Transverse colon (tissue), 4 donors: ENCODE measurements around the gene PDE8B. TPM values are rescaled to one million over a fixed set of nuclear protein-coding genes. Genes with fewer than 3 reads are reported as not detected.

ENCODE experiments used
- DNase-seq: peaks from one replicate; pipeline ENCODE4 v3.0.0-alpha.2; 2019
- H3K27ac ChIP-seq, 4 donors: fragments of 200-600 bp; sonication (generic); 2 replicates each; pipeline ENCODE4 v1.5.1; 2016 to 2018; ENCODE audit warnings: inconsistent platforms in 4 of 4
- H3K27me3 ChIP-seq: fragments of 200-600 bp; sonication (generic); 2 replicates; pipeline ENCODE4 v1.5.1; 2017; ENCODE audit warnings: inconsistent platforms
- H3K36me3 ChIP-seq, 4 donors: fragments of 200-600 bp; sonication (generic); 2 replicates each; pipeline ENCODE4 v1.5.1; 2017 to 2019; ENCODE audit warnings: inconsistent platforms in 4 of 4
- H3K4me1 ChIP-seq, 4 donors: fragments of 200-600 bp; sonication (generic); 2 replicates each; pipeline ENCODE4 v1.5.1; 2017 to 2020; ENCODE audit warnings: inconsistent platforms in 4 of 4
- H3K4me3 ChIP-seq, 4 donors: fragments of 200-600 bp; sonication (generic); 1 replicate in 1 of 4; 2 replicates in 3 of 4; pipeline versions ENCODE4 v1.5.1 to v1.6.1; 2017 to 2019; ENCODE audit warnings: inconsistent platforms in 4 of 4
- H3K9me3 ChIP-seq, 2 donors: fragments of 200-600 bp; sonication (generic); 2 replicates each; pipeline ENCODE4 v1.5.1; 2017 to 2019; ENCODE audit warnings: inconsistent platforms in 2 of 2
- EP300 ChIP-seq: sonication (generic); formaldehyde crosslinking; IDR thresholded peaks from one replicate; pipeline ENCODE4 v1.6.1; 2017; ENCODE audit warnings: antibody characterized with exemption, low read depth
- POLR2A ChIP-seq: fragments of 450-650 bp; IDR thresholded peaks from one replicate; pipeline ENCODE4 v1.6.1; 2016; ENCODE audit warnings: antibody characterized with exemption, mild to moderate bottlenecking, moderate library complexity
- POLR2AphosphoS5 ChIP-seq, 3 donors: sonication (generic); formaldehyde crosslinking; IDR thresholded peaks; one replicate each; pipeline ENCODE4 v1.6.1; 2016; ENCODE audit warnings: antibody characterized with exemption in 3 of 3
- WGBS, 2 donors: methylation state at CpG; one replicate each; pipeline ENCODE4 v1.1.5; 2018; ENCODE audit warnings: low coverage in 1 of 2; 5-methylcytosine and 5-hydroxymethylcytosine counted together
- in situ Hi-C, 4 donors: fragments of 200-750 bp; cut with MboI; loops; one replicate each; pipeline versions ENCODE4 v1.15.0 to v1.15.1; 2017; ENCODE audit warnings: low sequenced_read_pairs in 3 of 4, low pct_ligation_motif_present in 1 of 4, low pct_unique_long_range_greater_than_20kb in 1 of 4
- intact Hi-C: fragments of 100-400 bp; cut with DNase I; formaldehyde crosslinking; loops from one replicate; pipeline ENCODE4 v1.15.1; 2023; ENCODE audit warnings: low total_unique reads
- total RNA-seq, 4 donors: library from RNA; depleted of rRNA; stranded (reverse); fragments of >200 nt; gene quantifications; one replicate each; pipeline ENCODE4 v1.1.0, GENCODE V29; 2016
- TF ChIP-seq, protein P1 (sequence below), 5 experiments: fragments of 200-600 bp in 3 of 5; fragments of 450-650 bp in 2 of 5; sonication (generic) in 3 of 5; IDR thresholded peaks; 1 replicate in 2 of 5; 2 replicates in 3 of 5; pipeline ENCODE4 v1.5.1; 2016 to 2017; ENCODE audit warnings: antibody characterized with exemption in 5 of 5, inconsistent platforms in 3 of 5, mild to moderate bottlenecking in 2 of 5, moderate library complexity in 1 of 5

Gene PDE8B
- total RNA-seq, 4 donors from 2014 or later: 0.40 to 22.4 (median 1.2) TPM

DNA sequence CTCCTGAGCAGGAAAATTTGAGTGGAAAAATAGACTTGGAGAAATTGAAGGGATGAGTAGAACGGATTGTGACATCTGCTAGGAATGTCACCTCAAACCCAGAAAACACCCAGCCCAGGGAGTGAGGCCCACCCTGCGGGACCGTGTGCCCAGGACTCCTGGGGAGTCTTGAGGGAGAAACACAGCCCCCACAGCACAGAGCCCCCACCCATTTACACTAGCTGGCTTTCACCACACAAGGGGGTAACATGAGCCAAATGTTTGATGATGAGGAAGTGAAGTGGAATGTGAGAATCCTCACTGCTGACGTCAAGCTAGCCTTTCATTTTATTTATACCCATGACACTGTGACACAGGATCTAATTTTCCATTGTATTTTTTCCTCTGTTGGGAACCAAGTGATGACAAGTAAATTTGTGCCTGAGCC, 42.8 kb upstream of the PDE8B start:
- no peaks in the 10 kb centered on the region for H3K27me3 ChIP-seq
- in situ Hi-C loops (no loop called here), intact Hi-C loops (no loop called here)
- H3K27ac ChIP-seq: peak overlapping the region in 3 of 4 donors; percentile 23 to 60 (median 35)
- peaks cover 0 to 9% (median 6%) of the 10 kb centered on the region in 4 donors for H3K4me1 ChIP-seq
- H3K9me3 ChIP-seq: no peaks in the 10 kb centered on the region
- TF ChIP-seq POLR2AphosphoS5 (IDR thresholded peaks at IDR 0.05) (no peak), POLR2A (no peak), EP300 (no peak)
- TF ChIP-seq, protein P1, sequence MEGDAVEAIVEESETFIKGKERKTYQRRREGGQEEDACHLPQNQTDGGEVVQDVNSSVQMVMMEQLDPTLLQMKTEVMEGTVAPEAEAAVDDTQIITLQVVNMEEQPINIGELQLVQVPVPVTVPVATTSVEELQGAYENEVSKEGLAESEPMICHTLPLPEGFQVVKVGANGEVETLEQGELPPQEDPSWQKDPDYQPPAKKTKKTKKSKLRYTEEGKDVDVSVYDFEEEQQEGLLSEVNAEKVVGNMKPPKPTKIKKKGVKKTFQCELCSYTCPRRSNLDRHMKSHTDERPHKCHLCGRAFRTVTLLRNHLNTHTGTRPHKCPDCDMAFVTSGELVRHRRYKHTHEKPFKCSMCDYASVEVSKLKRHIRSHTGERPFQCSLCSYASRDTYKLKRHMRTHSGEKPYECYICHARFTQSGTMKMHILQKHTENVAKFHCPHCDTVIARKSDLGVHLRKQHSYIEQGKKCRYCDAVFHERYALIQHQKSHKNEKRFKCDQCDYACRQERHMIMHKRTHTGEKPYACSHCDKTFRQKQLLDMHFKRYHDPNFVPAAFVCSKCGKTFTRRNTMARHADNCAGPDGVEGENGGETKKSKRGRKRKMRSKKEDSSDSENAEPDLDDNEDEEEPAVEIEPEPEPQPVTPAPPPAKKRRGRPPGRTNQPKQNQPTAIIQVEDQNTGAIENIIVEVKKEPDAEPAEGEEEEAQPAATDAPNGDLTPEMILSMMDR (IDR thresholded peaks at IDR 0.05): no peak
- DNase-seq: no peak
- no peak overlapping the region for H3K4me3 ChIP-seq
- H3K36me3 ChIP-seq: no peaks in the 10 kb centered on the region
- WGBS, 2 donors: 57% methylated on average over 4 of the region's 4 CpGs; no CpG with 5 or more reads in 1 of the 2 donors

DNA sequence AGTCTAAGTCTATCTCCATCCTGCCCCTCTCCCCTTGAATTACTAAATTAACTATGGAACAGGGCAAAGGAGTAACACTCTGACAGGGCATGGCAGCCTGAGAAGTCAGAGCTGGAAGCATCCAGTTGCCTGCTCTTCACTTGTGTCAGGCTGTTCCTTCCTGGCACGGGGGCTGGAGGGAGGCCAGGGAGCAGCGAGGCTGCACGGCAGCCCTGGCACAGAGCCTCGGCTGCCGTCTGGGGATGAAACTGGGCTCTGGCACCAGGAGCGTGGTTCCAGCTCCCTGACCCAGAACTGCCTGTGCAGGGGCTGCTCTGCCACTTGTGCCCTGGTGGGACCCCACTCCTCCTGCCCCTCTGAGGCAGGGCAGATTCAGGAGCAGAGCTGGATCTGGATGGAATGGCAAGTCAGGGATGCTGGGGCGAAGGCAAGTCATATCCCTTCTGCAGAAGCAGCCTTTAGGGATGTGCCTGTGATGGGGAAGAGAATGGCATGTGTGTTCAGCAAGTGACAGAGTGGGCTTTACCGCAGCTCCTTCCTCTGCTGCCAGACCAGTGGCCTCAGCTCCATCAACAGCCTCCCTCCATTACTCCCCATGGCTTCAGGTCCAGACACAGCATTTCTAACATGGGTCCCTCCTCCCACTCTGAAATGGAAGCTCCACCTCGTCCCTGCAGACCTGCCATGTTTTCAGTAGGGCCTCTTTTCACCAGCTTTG, 42.2 kb upstream of the PDE8B start:
- H3K4me1 ChIP-seq: peaks cover 0 to 9% (median 6%) of the 10 kb centered on the region in 4 donors
- H3K27me3 ChIP-seq: no peaks in the 10 kb centered on the region
- 21 to 60% methylated on average over 1 to 9 of the region's 9 CpGs for WGBS, 2 donors
- H3K27ac ChIP-seq: peak overlapping the region in 3 of 4 donors; percentile 23 to 60 (median 35)
- in situ Hi-C loops: no loop called here
- DNase-seq: peak; percentile 38
- TF ChIP-seq POLR2AphosphoS5 (IDR thresholded peaks at IDR 0.05): peak in 1 of 3 donors; percentile 25
- TF ChIP-seq POLR2A: no peak
- H3K4me3 ChIP-seq: no peak overlapping the region
- intact Hi-C loops: no loop called here
- no peaks in the 10 kb centered on the region for H3K36me3 ChIP-seq
- no peaks in the 10 kb centered on the region for H3K9me3 ChIP-seq

DNA sequence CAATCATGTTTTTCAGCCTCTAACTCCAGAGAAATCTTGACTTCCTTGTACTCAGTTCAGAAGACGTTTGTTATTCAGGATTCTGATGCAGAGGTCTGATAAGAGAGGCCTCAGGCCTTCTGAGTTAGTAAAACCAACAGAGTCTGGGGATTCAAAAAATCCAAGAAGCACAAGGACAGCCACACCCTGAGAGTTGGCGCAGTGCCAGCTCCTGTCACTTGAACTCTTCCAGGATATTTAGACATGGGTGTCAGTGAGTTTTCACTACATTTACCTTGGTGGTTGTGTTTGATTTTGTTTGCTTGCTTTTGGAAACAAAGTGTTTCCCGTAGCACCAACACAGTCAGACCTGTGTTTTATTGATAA, 41.6 kb upstream of the PDE8B start:
- Histone ChIP-seq H3K9me3 (no peaks in the 10 kb centered on the region), H3K4me1 (peaks cover 0 to 9% (median 6%) of the 10 kb centered on the region in 4 donors), H3K36me3 (no peaks in the 10 kb centered on the region), H3K4me3 (no peak overlapping the region), H3K27me3 (no peaks in the 10 kb centered on the region), H3K27ac (peak overlapping the region in 1 of 4 donors; percentile 35)
- in situ Hi-C loops: no loop called here
- TF ChIP-seq EP300: no peak
- no peak for TF ChIP-seq POLR2A
- TF ChIP-seq POLR2AphosphoS5 (IDR thresholded peaks at IDR 0.05): no peak
- TF ChIP-seq, protein P1 (IDR thresholded peaks at IDR 0.05): no peak
- intact Hi-C loops: no loop called here
- WGBS, 2 donors: 33% methylated on average over 3 of the region's 3 CpGs; no CpG with 5 or more reads in 1 of the 2 donors
- DNase-seq: peak; percentile 52

DNA sequence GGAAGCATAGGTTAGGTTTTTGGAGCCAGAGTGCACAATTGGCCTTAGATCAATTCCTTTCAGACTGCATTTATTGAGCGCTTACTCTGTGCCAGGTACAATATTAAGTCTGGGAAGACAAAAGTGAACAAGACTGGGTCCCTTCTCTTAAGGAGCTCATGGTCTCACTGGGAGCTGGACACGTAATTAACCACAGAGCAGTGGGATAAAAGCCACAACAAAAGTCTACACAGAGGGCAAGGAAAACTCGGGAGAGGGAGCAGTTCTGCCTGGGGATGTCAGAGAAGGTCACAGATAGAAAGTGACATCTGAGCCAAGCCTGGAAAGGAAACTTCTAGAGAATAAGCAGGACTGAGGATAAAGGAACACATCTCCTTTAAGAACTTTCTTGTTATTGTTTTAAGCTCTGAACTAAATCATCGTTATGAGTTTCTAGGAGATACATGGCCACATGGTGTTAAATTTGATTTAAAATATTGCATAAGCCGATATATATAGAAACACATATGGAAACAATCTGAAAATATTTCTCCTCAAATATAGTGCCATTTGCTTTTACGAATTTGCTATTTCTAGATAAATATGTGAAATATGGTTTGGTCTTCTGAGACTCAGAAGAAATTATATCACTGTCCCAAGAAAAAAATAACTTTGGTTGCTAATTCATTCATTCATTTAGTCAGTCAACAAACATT, 40.1 kb upstream of the PDE8B start:
- WGBS, 2 donors: 64 to 75% methylated on average over 4 to 6 of the region's 6 CpGs
- H3K4me3 ChIP-seq: no peak overlapping the region
- no peak for DNase-seq
- H3K27ac ChIP-seq: no peak overlapping the region
- H3K9me3 ChIP-seq: no peaks in the 10 kb centered on the region
- H3K27me3 ChIP-seq: no peaks in the 10 kb centered on the region
- intact Hi-C loops: no loop called here
- in situ Hi-C loops: no loop called here
- peaks cover 0 to 9% (median 6%) of the 10 kb centered on the region in 4 donors for H3K4me1 ChIP-seq
- TF ChIP-seq POLR2AphosphoS5 (IDR thresholded peaks at IDR 0.05) (no peak), EP300 (no peak)
- no peaks in the 10 kb centered on the region for H3K36me3 ChIP-seq

DNA sequence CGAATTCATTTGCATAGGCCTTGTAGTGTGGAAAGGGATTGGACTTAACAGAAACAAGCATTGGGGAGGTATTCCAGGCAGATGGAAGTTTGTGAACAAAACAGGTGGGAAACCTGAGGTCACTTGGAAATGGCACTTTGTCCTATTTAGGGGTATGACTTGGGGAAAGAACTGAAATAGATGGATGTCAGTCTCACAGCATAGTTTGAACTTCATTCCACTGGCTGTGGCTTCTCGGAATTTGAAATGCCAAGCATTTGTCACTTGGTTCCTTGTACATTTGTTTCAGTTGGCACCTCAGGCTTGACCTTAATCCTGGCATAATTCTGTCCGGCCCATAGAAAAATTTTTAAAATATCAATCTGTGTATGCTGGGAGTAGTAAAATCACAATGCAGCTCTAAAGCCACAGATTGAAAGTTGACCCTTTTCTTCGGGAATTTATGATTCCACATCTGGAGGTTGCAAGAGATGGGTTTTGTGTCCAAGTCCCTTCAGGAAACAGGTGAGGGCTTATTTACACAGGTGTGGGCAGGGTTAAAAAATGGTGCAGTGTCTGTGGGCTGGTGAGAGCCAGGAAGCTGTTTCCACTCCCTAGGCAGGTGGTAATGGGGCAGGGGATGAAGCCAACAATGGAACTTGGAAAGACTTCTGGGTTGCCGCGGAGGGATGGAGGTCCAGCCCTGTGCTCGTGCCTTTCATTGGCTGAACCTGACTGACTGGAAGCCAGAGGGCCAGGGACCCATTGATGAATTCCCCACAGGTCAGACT, 39.2 kb upstream of the PDE8B start:
- no peak overlapping the region for H3K4me3 ChIP-seq
- no peak overlapping the region for H3K27ac ChIP-seq
- in situ Hi-C loops (no loop called here), intact Hi-C loops (no loop called here)
- H3K27me3 ChIP-seq: no peaks in the 10 kb centered on the region
- WGBS, 2 donors: 79 to 85% methylated on average over 7 of the region's 7 CpGs
- H3K36me3 ChIP-seq: no peaks in the 10 kb centered on the region
- no peaks in the 10 kb centered on the region for H3K9me3 ChIP-seq
- DNase-seq: no peak
- H3K4me1 ChIP-seq: peaks cover 0 to 9% (median 6%) of the 10 kb centered on the region in 4 donors
- TF ChIP-seq POLR2AphosphoS5 (IDR thresholded peaks at IDR 0.05) (no peak), EP300 (no peak), POLR2A (no peak)
- TF ChIP-seq, protein P1 (IDR thresholded peaks at IDR 0.05): no peak
